ENCODE data around the gene NEU4.

DNA sequence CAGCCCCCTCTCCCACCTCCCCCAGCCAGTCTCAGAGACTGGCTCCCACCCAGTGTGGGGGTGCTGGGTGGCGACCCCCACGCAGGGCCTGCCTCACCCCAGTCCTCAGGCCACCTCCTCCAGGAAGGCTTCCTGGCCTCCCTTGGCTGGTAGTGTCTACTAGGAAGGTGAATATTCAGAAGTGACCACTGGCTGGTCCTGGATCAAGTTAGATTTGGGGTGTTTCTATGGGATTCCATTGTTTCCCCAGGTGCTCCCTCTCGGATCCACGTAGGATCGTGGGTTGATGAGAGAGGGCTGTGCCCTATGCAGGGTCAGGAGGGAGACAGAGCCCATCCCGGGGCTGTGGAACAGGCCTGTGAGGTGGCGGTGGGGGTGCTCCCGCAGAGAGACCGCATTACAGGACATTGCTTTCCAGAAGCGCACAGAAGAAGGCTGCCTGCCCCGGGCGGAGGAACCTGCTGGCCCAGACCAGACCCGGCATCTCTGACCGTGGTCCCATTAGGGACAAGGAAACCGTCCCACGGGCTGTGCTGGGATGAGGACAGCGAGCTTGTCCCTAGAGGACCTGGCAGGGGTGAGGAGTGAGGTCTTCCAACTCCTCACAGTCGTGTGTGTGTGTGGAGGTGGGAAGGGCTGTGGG lies 46.4 kb downstream of the NEU4 start:
- TF ChIP-seq EZH2 (IDR thresholded peaks at IDR 0.05) (no peak), POLR2AphosphoS5 (IDR thresholded peaks at IDR 0.05; ENCODE audit: borderline replicate concordance, low read depth, low read length) (no peak)

Data from SK-N-MC (cell line).